Small intestine (tissue), 7 donors: ENCODE results near the gene ADCY10. TPM values are rescaled to one million over a fixed set of nuclear protein-coding genes. Genes with fewer than 3 reads are reported as not detected.
"Not testable (repeated sequence)": the region's sequence is repeated elsewhere in the genome, so short reads cannot be mapped to it uniquely, and the experiment has no call there.

ENCODE experiments used
- DNase-seq, 2 donors: peaks; one replicate each; pipeline versions ENCODE4 v3.0.0 to v3.0.0-alpha.2; 2013
- FAIRE-seq: peaks from 2 replicates; lab custom pipeline; 2012; peaks lifted over from hg19 to GRCh38; lab: Jason Lieb, UNC
- H3K27ac ChIP-seq, 3 donors: one replicate each; pipeline ENCODE4 v1.5.1; 2013; ENCODE audit warnings: low read length in 2 of 3, mild to moderate bottlenecking in 2 of 3, control low read depth in 1 of 3, inconsistent platforms in 1 of 3, low read depth in 1 of 3, moderate library complexity in 1 of 3
- H3K27me3 ChIP-seq, 3 donors: one replicate each; pipeline ENCODE4 v1.6.1; 2013; ENCODE audit warnings: low read length in 3 of 3, inconsistent platforms in 1 of 3; ENCODE audit not compliant: control insufficient read depth in 3 of 3, insufficient read depth in 3 of 3
- H3K36me3 ChIP-seq, 3 donors: one replicate each; pipeline ENCODE4 v1.6.1; 2013; ENCODE audit warnings: low read length in 3 of 3, inconsistent platforms in 1 of 3, low read depth in 1 of 3, mild to moderate bottlenecking in 1 of 3, moderate library complexity in 1 of 3; ENCODE audit not compliant: control insufficient read depth in 3 of 3, insufficient read depth in 2 of 3
- H3K4me1 ChIP-seq, 3 donors: one replicate each; pipeline ENCODE4 v1.6.1; 2013; ENCODE audit warnings: low read length in 2 of 3, inconsistent platforms in 1 of 3, low read depth in 1 of 3, mild to moderate bottlenecking in 1 of 3, moderate library complexity in 1 of 3; ENCODE audit not compliant: control insufficient read depth in 3 of 3, insufficient read depth in 2 of 3
- H3K4me3 ChIP-seq, 3 donors: one replicate each; pipeline ENCODE4 v1.5.1; 2013; ENCODE audit warnings: low read length in 3 of 3, control low read depth in 1 of 3, inconsistent platforms in 1 of 3, low read depth in 1 of 3, mild to moderate bottlenecking in 1 of 3, moderate library complexity in 1 of 3
- H3K9me3 ChIP-seq, 2 donors: one replicate each; pipeline ENCODE4 v1.6.1; 2013; ENCODE audit warnings: low read depth in 1 of 2, low read length in 1 of 2; ENCODE audit not compliant: control insufficient read depth in 2 of 2, insufficient read depth in 1 of 2
- WGBS, 3 donors: extraction: QIAGEN DNeasy Blood & Tissue Kit; methylation state at CpG; one replicate each; pipeline ENCODE4 v1.1.7; 2013; 5-methylcytosine and 5-hydroxymethylcytosine counted together
- polyA plus RNA-seq, 4 donors: library from polyadenylated mRNA; stranded (reverse) in 3 of 4; unstranded in 1 of 4; fragments of 200-250 nt in 3 of 4; fragments of 120-200 nt in 1 of 4; gene quantifications; one replicate each; pipeline versions ENCODE4 v1.2.1 to v1.2.3, GENCODE V29; 2013
- donor health status: healthy with polysubstance abuse.
- donor health status: control.
- donor health status: control.
- donor health status: Bipolar disorder and iron deficiency.
- donor health status: healthy.

The ADCY10 gene
- polyA plus RNA-seq, 4 donors = 0.15 to 1.1 (median 0.40) TPM; not detected in 1

DNA sequence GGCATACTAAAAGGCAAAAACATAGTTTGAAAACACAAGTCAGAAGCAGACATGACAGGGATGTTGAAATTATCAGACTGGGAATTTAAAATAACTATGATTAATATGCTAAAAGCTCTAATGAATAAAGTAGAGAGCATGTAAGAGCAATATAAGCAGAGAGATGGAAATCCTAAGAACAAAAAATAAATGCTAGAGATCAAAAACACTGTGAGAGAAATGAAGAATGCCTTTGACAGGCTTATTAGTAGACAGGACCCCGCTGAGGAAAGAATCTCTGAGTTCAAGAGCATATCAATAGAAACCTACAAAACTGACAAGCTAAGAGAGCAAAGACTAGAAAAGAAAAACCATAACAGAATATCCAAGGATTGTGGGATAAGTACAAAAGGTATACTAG, 98.3 kb downstream of the ADCY10 start:
- no peak for DNase-seq
- no peak overlapping the region for H3K27ac ChIP-seq
- no peak overlapping the region for H3K4me3 ChIP-seq
- H3K9me3 ChIP-seq = peaks cover 0 to 17% of the 10 kb centered on the region in 2 donors
- no peaks in the 10 kb centered on the region for H3K4me1 ChIP-seq
- WGBS, 3 donors = 95 to 100% (median 96%) methylated on average over 1 of the region's 1 CpG
- no peaks in the 10 kb centered on the region for H3K27me3 ChIP-seq
- H3K36me3 ChIP-seq = no peaks in the 10 kb centered on the region
- FAIRE-seq = no peak

GRCh38 chr1:167812972-167813371, 101.0 kb downstream of the ADCY10 start:
- DNase-seq (no peak), FAIRE-seq (no peak)
- Histone ChIP-seq H3K36me3 (no peaks in the 10 kb centered on the region), H3K27me3 (no peaks in the 10 kb centered on the region), H3K27ac (no peak overlapping the region), H3K9me3 (peaks cover 0 to 17% of the 10 kb centered on the region in 2 donors), H3K4me1 (no peaks in the 10 kb centered on the region), H3K4me3 (no peak overlapping the region)

DNA sequence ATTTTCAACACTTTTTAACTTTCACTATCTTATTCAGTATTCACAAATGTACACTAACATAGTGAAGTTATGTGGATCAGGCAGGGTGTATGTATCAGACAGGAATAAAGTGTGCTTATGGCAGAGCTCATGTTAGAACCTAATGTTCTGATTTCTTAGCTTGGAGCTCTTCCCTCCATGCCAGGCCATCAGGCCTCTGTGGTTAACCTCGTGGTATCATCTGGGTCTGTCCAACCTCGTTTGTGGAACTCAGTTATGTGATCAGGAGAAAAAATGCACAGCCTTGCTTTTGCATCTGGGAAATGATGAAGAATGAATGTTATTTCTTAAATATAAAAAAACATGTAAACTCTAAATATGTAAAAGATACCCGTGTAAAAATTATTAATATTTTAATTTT, 105.2 kb downstream of the ADCY10 start:
- H3K9me3 ChIP-seq = peaks cover 0 to 18% of the 10 kb centered on the region in 2 donors
- H3K27me3 ChIP-seq = no peaks in the 10 kb centered on the region
- no peak overlapping the region for H3K27ac ChIP-seq
- H3K4me1 ChIP-seq = peaks cover 0 to 3% (median 0%) of the 10 kb centered on the region in 3 donors
- DNase-seq (no peak), FAIRE-seq (no peak)
- 67 to 76% (median 70%) methylated on average over 3 of the region's 3 CpGs for WGBS, 3 donors
- H3K4me3 ChIP-seq = no peak overlapping the region
- H3K36me3 ChIP-seq = no peaks in the 10 kb centered on the region

- no peak for DNase-seq
- FAIRE-seq = no peak
- Histone ChIP-seq H3K27me3 (no peaks in the 10 kb centered on the region), H3K36me3 (no peaks in the 10 kb centered on the region), H3K9me3 (peaks cover 0 to 18% of the 10 kb centered on the region in 2 donors), H3K27ac (no peak overlapping the region), H3K4me3 (no peak overlapping the region), H3K4me1 (peaks cover 0 to 3% (median 0%) of the 10 kb centered on the region in 3 donors)
- 85 to 88% (median 85%) methylated on average over 3 of the region's 3 CpGs for WGBS, 3 donors
Measured at GRCh38 chr1:167808104-167808503, 105.8 kb downstream of the ADCY10 start.

DNA sequence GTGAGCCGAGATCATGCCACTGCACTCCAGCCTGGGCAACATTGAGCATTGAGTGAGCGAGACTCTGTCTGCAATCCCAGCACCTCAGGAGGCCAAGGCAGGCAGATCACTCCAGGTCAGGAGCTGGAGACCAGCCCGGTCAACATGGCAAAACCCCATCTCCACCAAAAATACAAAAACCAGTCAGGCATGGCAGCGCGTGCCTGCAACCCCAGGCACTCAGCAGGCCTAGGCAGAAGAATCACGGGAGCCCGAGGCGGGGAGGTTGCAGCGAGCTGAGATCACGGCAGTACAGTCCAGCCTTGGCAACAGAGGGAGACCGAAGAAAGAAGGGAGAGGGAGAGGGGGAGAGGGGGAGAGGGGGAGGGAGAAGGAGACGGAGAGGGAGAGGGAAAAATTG, 107.3 kb downstream of the ADCY10 start:
- H3K27me3 ChIP-seq, H3K4me3 ChIP-seq, H3K4me1 ChIP-seq, FAIRE-seq, H3K36me3 ChIP-seq, DNase-seq, H3K27ac ChIP-seq: not testable (repeated sequence)
- H3K9me3 ChIP-seq = peaks cover 0 to 15% of the 10 kb centered on the region in 2 donors
- WGBS, 3 donors = 97 to 100% (median 97%) methylated on average over 10 to 12 of the region's 12 CpGs

GRCh38 chr1:167806235-167806634, 107.7 kb downstream of the ADCY10 start:
- 94 to 96% (median 94%) methylated on average over 23 of the region's 23 CpGs for WGBS, 3 donors
- not testable (repeated sequence) for H3K27ac ChIP-seq, FAIRE-seq, H3K27me3 ChIP-seq, H3K4me1 ChIP-seq, H3K4me3 ChIP-seq, DNase-seq, H3K36me3 ChIP-seq
- peaks cover 0 to 15% of the 10 kb centered on the region in 2 donors for H3K9me3 ChIP-seq

DNA sequence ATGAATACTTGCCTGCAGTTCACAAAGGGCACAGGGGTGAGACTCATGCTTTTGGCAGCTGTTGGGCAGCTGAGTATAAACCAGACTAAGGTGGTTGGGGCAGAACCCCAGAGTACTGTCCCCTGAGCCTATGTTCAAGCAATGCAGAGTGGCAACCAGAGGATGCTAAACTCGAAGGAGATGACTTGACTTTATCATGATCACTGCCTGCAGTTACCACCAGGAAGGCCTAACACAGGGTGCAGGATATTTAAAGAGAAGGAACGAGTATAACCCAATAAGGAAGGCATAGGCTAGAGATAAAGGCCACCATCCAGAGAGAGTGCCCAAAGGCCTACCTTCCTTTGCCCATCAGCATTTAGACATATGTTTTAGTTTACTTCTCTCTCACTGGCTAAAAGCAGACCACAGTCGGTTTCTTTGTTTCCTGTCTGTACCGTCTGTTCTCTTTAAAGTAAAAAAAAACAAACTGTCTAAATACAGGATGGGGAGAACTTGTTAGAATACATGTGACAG, 108.8 kb downstream of the ADCY10 start:
- FAIRE-seq (no peak), DNase-seq (peak in 1 of 2 donors; percentile 54)
- H3K9me3 ChIP-seq = peaks cover 0 to 15% of the 10 kb centered on the region in 2 donors
- no peaks in the 10 kb centered on the region for H3K36me3 ChIP-seq
- WGBS, 3 donors = 52 to 77% (median 66%) methylated on average over 4 of the region's 4 CpGs
- no peak overlapping the region for H3K4me3 ChIP-seq
- no peaks in the 10 kb centered on the region for H3K27me3 ChIP-seq
- peaks cover 0 to 3% (median 0%) of the 10 kb centered on the region in 3 donors for H3K4me1 ChIP-seq
- H3K27ac ChIP-seq = peak overlapping the region in 2 of 3 donors; percentile 54 to 75

DNA sequence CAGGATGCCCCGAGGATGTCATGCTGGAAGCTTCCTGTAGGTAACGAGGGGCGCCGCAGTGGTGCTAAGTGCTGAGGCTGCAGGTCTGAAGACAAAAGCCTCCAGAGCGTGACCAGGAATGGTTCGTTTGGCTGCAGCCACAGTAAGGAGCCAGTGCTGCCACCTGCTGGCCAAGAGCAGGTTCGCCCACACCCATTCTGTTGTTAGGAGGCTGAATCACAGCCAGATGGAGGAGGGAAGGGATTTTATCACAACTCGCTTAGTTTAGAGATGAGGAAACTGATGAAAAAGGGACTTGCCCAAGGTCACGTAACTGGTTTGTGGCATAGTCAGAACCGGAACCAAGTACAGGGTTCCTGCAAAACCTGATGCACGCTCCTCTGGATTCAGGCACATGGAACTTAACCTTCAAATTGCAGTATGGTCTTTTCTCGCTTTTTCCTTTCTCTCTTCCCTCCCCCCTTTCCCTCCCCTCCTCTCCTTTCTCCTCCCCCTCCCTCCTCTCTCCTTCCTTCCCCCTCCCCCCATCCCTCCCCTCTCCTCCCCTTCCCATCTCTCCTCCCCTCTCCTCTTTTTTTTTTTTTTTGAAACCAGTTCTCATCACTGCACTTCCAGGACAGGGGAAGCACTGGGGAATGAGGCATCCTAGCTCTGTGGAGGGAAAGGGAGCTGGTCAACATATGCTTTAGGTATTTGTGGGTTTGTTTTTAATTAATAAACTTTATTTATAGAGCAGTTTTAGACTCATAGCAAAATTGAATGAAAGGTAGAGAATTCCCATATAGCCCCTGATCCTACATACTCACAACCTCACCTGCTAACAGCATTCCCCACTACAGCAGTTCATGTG, 110.4 kb downstream of the ADCY10 start:
- no peak for FAIRE-seq

More for the DNA sequence above, 110.4 kb downstream of the ADCY10 start:
- Histone ChIP-seq H3K4me3 (no peak overlapping the region), H3K27me3 (no peaks in the 10 kb centered on the region), H3K4me1 (peaks cover 0 to 10% (median 3%) of the 10 kb centered on the region in 3 donors), H3K36me3 (no peaks in the 10 kb centered on the region), H3K27ac (no peak overlapping the region), H3K9me3 (peaks cover 0 to 15% of the 10 kb centered on the region in 2 donors)
- peak; percentile 88 to 94 for DNase-seq
- WGBS, 3 donors = 6 to 11% (median 7%) methylated on average over 12 of the region's 12 CpGs
